T-helper 2 cell (primary cell): ENCODE data around the gene ARHGAP45.
"Not testable (repeated sequence)": the region's sequence is repeated elsewhere in the genome, so short reads cannot be mapped to it uniquely, and the experiment has no call there.

Experiments
- DNase-seq, 5 experiments: peaks; one replicate each; pipeline versions ENCODE4 v3.0.0 to v3.0.0-alpha.2; 2012 to 2022

Gene ARHGAP45

DNA sequence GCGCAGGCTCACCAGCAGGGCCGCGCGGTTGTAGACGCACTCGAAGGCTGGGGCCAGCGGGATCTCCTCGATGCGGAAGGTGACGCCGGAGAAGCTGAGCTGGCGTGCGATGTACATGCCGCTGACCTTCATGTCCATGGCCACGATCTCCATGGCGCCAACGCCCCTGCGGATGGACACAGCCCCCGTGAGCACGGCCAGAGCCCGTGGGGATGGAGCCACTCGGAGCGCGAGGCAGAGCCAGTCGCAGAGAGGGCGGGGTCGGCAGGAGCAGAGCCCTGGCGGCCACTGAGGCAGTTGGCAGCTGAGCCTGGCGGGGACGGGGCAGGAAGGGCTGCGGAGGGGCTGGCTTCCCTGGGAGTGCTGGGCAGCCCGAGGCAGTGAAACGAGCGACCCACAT is 52.0 kb downstream of the ARHGAP45 start:
- no peak for DNase-seq

DNA sequence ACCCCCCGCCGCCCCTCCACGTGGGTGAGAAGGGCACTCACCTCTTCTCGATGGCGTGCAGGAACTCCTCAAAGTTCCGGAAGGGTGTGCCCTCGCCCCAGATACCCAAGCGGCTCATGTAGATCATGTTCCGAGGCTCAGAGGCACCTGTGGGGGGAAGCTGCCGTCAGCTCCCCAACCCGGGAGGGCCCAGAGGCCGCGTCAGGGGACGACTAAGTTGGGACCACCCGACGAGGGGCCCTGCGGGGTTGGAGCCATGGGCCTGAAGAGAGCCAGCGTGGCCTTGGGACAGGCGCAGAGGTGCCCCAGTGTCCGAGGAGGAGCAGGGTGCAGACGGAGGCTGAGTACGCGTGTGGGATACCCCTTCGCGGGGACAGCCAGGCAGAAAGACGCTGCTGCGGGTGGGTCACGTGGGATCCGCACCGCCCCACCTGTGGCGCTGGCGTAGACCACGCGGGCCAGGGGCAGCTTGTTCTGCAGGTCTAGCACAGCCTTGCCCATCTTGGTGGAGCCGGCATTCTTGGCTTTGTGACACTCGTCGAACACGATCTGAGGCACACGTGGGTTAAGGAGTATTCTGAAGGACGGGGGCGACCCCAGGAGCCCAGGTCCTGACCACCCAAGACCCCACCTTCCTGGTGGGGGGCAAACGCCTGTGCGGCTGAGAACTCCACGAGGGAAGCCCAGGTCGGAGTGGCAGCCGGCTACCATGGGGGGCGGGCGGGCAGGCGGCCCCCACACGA is 52.7 kb downstream of the ARHGAP45 start:
- DNase-seq = no peak

DNA sequence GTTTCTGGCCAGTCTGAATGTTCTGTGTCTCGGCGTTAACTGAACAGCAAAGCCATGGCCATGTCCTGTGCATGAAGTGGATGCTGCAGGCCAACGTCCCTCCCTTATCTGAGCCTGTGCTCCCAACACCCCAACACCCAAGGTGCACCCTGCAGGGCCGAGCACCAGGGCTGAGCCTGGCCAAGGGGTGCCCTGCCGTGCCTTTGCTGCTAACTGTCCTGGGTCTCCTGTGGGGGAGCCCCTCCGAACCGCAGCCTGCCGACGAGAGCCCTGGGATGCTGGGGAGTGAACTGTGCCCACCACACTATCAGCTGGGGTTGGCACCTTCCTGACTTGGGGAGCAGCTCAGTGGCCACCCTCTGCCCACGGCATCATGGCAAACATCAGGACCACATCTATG is 54.4 kb downstream of the ARHGAP45 start:
- no peak for DNase-seq

DNA sequence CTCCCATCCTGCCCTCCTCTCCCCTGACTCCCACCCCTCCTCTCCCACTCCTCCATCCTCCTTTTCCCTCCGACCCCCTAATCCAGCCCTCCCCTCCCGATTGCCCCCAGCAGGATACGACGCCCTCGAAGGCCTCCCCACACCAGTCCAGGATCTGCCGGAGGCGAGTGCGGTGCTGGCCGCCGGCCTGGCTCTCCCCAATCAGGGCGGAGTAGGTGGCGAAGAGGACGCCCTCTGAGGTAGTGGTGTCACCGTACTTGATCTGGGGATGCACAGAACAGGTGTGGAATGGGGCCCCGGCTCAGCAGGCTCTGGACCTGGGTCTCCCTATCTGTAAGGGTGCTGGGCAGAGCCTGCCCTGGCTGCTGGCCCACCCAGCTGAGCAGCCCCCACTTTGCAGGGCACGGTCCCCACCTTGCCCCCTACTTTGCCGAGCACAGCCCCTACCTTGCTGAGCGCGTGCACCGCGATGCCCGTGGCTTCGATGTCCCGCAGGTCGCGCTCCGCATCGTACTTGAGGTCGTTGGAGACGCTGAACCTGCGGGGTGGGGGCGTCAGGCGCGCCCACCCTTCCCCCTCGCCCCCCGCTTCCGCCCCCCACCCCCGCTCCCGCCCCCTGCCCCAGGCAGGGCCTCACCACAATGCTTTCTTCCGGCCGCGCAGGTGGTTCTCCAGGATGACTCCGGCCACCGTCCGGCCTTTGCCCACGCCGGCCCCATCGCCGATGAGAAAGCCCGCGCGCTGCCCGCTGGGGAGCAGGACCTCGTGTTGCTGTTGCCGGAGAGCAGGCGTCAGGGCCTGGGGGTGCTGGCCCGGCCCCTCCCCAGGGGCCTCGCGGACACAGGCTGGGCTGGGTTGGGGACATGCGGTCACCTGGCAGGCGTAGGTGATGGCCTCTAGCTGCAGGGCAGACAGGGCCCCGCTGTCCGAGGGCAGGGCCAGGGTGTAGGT is 55.3 kb downstream of the ARHGAP45 start:
- no peak for DNase-seq

DNA sequence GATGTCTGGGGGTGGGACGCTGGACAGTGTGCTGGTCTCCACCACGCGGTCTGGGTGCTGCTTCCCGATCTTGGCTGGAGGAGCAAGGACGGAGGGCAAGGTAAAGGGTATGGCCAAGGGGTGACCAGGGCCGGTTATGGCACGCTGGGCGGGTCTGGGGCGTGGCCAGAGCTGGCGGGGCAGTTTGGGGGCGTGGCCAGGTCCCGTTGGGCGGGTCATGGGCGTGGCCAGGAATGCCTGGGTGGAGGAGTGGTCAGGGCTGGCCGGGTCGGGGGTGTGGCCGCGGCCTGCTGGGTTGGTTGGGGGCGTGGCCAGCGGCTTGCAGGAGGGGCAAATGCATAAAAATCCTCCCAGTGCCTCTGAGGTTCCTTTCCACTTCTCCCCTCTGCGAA is 56.0 kb downstream of the ARHGAP45 start:
- peak in 1 of 5 experiments; percentile 40 for DNase-seq

DNA sequence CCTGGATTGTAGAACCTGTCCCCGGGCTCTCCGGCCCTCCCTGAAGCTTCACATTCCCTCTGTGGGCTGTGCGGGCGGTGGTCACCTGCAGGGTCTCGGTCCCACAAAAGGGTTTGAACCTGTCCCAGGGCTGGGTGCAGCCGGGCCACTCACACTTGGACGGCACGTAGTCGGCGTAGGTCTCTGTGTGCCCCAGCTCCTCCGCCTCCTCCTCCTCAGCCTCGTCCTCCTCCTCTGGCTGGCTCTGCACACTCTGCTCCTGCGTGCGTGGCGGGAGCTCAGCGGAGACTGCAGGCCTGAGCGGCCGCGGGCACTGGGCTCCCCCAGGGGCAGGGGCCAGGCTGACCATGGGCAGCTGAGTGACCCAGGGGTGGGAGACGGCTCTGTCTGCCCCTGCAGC is 56.4 kb downstream of the ARHGAP45 start:
- no peak for DNase-seq

DNA sequence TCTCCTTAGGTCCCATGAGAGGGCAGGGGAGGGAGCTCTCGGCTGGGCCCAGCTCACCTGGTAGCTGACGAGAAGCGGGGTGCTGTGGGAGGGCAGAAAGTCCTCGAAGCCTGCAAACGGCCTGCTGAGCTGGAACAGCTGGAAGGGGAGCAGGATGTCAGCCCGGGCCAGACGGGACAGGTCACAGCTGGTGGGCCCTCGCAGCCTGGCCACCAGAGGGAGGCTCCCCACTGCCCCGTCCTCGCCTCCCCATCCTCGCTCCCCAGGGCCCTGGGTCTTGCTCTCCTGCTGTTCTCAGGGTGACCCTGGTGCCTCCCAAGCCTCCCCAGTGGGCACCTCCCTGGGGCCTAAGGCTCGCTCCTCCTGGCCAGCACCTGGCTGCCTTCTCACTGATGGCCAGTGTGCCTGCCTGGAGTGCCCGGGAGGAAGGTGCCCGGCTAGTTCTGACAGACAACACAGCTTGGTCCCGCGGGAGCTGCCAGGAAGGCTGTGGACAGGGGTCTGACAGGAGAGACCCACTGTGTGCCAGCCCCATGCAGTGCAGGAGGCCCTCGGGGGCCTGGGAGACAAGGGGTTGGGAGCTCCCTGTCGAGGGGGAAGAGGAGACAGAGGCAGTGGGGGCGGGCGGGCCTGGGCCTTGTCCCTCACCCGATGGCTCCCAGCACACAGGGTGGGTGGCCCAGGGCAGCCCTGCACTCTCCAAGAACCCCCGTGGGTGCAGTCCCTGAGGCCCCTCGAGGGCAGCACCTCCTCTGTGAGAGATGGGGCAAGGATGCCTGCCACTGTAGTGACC is 57.1 kb downstream of the ARHGAP45 start:
- DNase-seq = no peak

DNA sequence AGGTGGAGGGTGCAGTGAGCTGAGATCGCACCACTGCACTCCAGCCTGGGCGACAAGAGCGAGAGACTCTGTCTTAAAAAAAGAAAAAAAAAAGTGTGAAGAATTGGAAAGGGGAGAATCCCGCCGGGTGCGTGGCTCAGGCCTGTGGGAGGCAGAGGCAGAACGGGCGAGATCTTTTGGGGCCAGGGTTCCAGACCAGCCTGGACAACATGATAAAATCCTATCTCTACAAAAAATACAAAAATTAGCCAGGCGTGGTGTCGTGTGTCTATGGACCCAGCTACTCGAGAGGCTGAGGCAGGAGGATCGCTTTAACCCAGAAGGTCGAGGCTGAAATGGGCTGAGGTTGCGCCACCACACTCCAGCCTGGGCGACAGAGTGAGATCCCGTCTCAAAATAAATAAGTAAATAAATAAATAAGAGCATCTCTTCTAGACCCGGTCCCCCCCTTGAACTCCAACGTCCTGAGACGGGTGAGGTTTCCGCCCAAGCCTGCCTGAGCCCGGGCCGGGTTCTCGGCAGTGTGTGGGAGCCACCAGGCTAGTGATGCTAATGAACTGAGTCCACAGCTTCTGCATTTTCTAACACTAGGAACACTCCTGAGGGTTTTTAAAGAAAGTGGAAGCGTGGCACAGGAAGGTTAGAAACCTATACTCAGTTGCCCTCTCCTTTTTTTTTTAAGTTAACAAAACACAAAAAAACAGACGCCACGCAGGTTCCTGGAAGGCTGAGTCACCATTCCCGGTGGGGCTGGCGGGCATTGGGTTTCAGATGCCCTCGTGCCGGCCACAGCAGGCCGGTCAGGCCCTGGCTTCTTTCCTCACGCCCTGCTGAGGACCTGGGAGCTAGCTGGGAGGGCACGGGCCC is 58.9 kb downstream of the ARHGAP45 start:
- DNase-seq = no peak

DNA sequence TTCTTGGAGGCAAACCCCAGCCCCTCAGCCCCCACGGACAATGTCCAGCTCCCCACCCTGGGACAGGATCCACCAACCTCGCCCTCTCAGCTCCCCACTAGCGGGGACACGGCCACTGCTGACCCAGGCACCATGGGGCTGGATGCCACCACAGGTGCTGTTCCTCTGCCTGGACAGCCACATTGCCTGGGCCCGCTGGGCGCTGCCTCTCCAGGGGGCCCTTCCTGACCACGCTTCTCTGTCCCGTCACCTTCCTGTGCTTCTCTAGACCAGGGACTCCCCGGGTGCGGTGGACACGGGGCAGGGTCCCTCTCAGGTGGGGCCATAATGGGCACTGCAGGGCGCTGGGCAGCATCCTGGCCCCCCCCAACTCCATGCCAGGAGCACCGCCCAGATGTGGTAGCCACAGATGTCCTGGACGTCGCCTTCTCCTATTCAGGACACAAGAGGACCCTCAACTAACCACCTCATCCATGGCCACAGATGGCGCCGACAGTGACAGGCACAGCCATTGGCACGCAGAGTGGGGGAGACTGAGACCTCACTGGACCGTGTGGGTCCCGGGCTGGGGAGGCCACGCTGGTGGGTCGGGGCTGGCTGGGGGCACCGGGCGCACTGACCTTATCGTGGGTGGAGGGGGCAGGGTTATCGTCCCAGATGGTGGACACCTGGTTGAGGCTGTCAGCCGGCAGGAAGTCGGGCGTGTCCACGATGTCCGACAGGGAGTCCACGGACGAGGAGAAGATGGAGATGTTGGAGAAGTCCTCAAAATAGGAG is 60.2 kb downstream of the ARHGAP45 start:
- DNase-seq = no peak

DNA sequence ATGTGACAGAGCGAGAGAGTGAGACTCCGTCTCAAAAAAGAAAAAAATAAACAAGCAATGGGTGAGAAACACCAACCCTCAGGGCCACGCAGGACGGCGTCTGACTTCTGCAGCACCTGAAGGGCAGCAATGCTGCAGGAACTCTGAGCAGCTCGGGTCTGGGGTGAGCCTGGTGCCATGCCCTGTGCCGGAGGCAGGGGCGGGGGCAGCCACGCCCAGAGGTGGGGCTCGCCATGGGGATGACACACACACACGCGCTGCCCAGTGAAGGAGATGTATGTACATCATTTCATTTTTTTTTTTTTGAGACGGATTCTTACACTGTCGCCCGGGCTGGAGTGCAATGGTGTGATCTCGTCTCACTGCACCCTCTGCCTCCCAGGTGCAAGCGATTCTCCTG is 61.1 kb downstream of the ARHGAP45 start:
- DNase-seq = no peak

DNA sequence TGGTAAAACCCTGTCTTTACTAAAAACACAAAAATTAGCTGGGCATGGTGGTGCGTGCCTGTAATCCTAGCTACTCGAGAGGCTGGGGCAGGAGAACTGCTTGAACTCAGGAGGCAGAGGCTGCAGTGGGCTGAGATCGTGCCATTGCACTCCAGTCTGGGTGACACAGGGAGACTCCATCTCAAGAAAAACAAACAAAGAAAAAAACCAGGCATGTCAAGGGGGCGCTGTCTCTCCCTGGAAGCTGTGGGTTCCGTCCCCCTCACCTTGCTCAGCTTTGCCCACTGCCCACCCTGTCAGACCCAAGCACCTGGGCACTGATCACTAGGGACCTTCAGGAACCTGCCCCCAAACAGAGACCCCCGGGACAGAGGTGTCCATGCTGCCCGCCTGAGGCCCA is 62.1 kb downstream of the ARHGAP45 start:
- not testable (repeated sequence) for DNase-seq

DNA sequence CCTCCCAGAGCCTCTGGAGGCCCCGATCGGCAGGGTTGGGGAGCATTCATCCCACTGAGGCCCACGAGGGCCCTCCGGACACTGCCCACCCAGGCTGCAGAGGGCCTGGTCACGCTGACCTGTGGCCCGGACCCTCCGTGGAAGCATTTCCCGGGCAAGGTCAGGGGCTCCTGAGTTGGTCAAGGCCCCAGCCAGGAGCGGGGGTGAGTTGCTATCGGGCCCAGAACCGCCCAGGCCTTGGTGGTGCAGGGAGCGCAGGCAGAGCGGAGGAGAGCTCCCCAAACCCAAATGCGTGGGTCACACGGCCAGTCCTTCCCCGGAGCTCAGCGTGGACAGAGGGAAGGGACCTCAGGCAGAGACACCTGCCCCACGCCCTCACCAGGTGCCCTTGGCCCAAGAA is 62.6 kb downstream of the ARHGAP45 start:
- DNase-seq = no peak

DNA sequence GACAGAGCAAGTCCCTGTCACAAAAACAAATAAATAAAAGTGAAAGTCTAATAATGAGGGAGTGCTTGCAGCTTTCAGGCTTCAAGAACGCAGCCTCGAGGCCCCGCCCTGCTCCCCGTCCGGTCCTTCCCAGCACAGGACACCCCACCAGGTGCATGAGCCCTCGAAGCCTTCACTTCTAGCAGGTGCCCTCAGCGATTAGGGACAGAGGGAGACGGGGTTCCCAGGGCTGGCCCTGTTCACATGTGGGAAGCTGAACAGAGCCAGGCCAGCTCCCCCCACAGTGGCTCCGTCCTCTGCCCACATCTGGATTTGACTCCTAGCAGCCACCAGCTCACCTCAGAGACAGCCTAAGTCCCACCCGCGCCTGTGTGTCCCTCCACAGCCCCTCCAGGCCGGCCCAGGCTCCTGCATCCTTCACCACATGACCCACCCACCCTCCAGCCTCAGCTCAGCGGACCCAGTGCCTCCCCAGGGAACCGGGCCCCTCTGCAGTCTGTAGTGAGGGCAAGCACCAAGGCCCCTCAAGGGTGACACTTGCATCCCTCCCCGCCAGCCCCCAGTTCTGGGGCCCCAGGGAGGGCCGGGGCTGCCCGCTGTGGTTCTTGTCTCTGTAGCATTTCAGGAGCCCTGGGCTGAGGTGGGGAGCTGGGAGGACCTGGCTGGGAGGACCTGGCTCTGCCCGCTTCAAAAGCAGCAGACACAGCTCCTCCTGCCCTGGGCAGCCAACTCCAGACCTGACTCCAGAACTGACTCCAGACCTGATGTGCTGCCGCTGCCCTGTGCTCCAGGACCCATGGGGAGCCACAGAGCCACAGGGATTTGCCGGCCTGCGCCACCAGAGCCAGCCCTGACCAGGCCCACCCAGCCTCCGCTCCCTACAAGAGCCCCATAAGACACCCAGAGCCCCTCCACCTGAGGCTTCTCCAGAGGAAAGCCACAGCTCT is 64.1 kb downstream of the ARHGAP45 start:
- peak in 3 of 5 experiments; percentile 24 to 74 (median 36) for DNase-seq

DNA sequence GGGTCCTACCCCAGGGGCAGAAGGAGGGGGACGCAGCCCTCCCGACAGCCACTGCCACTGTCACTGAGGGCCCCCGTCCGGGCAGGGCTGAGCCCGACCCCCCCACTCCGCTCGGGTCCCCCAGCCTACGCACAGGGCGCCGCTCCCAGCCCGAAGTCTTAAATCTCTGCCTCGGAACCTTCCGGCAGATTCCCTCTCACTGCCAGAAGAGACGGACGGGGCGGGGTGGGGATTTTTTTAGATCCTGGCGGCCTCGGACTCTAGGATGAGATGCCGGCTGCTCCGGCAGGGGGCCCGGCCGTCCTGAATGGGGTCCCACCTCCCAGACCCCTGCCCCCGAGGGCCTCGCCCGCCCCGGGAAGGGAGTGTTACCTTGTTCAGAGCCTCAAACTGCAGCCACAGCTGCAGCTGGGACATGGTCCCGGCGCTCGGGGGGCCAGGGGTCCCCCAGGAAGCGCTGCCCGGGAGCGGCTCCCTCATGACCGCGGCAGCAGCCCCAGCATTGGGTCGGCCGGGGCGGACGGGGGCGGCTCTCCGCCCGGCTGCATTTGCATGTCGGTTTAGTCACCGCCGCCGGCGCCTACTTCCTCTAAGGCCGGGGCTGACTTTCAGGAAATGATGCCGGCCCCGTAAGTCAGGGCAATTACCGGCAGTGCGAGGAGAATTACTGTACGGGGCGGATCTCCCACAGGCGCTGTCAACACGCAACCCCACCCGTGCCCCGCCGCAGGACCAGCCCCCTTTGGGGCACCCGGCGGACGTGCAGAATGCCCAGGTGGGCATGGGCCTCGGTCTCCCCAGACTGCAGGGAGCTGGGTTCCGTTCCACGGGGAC is 65.0 kb downstream of the ARHGAP45 start:
- peak; percentile 64 to 92 (median 83) for DNase-seq

DNA sequence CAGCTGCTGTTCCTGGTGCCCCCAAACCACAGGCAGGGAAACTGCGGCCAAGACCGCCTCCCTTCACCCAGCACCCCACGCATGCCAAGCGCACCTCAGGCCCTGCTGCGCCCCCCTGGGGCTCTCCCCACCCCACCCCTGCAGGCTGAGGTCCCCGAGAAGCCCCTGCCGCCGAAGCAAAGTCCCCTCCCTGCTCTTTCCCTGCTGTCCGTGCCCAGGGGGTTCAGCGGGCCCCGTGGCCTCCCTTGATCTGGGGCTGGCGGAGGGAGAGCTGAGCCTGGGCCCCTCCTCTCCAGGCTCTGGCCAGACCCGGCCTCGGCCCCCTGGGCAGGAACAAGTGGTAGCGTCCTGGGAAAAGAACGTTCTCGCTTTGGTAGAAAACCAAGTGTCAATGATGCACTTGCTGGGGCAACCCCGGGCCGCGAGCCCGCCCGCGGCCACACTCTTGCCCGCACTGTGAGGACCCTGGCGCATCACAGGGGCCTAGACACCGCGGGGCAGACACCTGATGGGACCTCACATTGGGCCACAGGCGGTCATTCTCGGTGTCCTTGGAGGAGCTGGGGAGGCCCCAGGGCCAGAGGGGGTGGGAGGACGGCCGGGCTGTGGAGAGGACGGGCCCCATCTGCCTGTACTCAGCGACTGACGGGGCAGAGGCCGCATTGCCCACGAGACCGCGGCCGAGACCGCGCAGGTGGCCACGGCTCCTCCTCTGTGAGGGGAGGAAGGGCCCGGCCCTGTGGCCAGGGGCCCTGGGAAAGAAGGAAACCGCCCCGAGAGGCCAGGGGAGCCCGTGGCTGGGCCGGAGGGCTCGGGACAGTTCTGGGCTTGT is 65.8 kb downstream of the ARHGAP45 start:
- DNase-seq = peak in 1 of 5 experiments; percentile 58

DNA sequence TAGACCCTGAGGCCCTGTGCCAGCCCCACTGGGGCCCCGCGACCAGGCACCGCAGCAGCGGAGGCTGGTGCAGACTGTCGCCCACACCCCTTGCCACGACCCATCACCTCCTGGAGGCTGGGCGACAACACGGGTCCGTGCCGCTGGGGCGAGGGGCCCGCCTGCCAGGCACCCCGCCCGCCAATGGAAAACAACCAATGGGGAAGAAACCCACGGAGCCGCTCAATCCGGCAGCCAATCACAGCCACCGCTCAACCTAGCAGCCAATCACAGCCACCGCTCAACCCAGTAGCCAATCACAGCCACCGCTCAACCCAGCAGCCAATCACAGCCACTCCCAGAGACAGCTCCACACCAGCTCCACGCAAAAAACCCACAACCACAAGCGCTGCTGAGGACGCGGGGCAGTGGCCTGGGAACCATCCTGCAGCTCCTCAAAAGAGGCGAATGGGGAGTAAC is 66.5 kb downstream of the ARHGAP45 start:
- peak; percentile 42 to 89 (median 59) for DNase-seq

DNA sequence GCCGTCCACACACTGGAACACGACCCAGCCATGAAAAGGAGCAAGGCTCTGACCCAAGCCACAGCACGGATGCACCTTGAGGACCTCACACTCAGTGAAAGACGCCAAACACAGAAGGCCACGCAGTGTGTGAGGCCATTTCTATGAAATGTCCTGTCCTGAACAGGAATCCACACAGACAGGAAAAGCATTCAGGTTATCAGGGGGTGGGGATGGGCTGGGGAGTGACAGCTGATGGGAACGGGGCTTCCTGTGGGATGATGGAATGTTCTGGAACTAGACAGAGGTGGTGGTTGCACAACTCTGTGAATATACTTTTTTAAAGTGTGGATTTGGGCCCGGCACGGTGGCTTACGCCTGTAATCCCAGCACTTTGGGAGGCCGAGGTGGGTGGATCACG is 67.5 kb downstream of the ARHGAP45 start:
- DNase-seq = no peak

DNA sequence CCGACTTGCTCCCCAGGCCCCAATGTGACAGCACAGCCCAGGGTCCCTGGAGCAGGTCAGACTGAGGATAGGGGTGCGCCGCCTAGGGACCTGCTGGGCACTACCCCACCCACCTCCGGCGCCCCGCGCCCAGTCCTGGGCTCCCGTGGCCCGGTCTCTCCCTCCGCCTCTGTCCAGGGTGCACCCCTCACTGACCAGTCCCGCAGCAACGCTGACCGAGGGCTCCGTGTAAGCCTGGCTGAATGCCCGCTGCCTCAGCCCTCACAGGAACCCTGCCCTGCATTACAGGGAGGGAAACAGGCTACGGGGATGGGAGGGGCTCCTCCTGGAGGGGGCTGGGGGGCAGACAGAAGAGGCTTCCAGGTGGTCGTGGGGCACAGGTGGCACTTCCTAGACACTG is 68.5 kb downstream of the ARHGAP45 start:
- DNase-seq = no peak
